ENCODE results near the gene SLC25A26.

- TF ChIP-seq CTCF (IDR thresholded peaks at IDR 0.05; ENCODE audit: poor library complexity) (no peak), EZH2 (IDR thresholded peaks at IDR 0.05; ENCODE audit: borderline replicate concordance) (no peak), EZH2phosphoT487 (IDR thresholded peaks at IDR 0.05; ENCODE audit: low read depth, severe bottlenecking, unreplicated experiment) (no peak)
These were observed 189.3 kb downstream of the SLC25A26 start for GRCh38 chr3:66409771-66410754.

Measured in hepatocyte (in vitro differentiated cells).